RKO (cell line): Measurements from ENCODE around the gene RAET1G.
A peak's percentile ranks its signal among the peaks of the same experiment; 100 is the strongest.
"Not testable (repeated sequence)": the region's sequence is repeated elsewhere in the genome, so short reads cannot be mapped to it uniquely, and the experiment has no call there.

Source experiments
- DNase-seq: peaks from one replicate; pipeline ENCODE4 v3.0.0-alpha.2; 2016; ENCODE audit warnings: low spot score

The RAET1G gene

GRCh38 chr6:149922642-149923326 is at the start of gene RAET1G:
Gene RAET1G, minus strand, starts transcription at chr6:149923121. Its CDS starts 111 bp downstream, at chr6:149923010.
- DNase-seq = peak; percentile 95

- DNase-seq = no peak
Observed at GRCh38 chr6:149969635-149970034, 46.7 kb upstream of the RAET1G start.

GRCh38 chr6:149968909-149969308 is 46.0 kb upstream of the RAET1G start:
- DNase-seq = not testable (repeated sequence)

GRCh38 chr6:149967999-149968398 is 45.1 kb upstream of the RAET1G start:
- DNase-seq = not testable (repeated sequence)

GRCh38 chr6:149967591-149967990 is 44.7 kb upstream of the RAET1G start:
- DNase-seq = no peak

- not testable (repeated sequence) for DNase-seq
Observed at GRCh38 chr6:149966319-149966718, 43.4 kb upstream of the RAET1G start.

GRCh38 chr6:149965194-149966020 is 42.5 kb upstream of the RAET1G start:
- no peak for DNase-seq

GRCh38 chr6:149964308-149965193 is 41.6 kb upstream of the RAET1G start:
- no peak for DNase-seq

GRCh38 chr6:149963462-149964307 is 40.8 kb upstream of the RAET1G start, which contains the start of gene ULBP1:
Gene ULBP1, plus strand, starts transcription at chr6:149963943. Its CDS starts 107 bp downstream, at chr6:149964050.
- peak; percentile 91 for DNase-seq

GRCh38 chr6:149963212-149963461 is 40.2 kb upstream of the RAET1G start:
- peak; percentile 74 for DNase-seq

GRCh38 chr6:149962461-149963211 is 39.7 kb upstream of the RAET1G start:
- no peak for DNase-seq

- peak; percentile 69 for DNase-seq
Observed at GRCh38 chr6:149961728-149962425, 39.0 kb upstream of the RAET1G start.

- DNase-seq = no peak
Observed at GRCh38 chr6:149960488-149960887, 37.6 kb upstream of the RAET1G start.

- DNase-seq = not testable (repeated sequence)
Observed at GRCh38 chr6:149959806-149960205, 36.9 kb upstream of the RAET1G start.

- not testable (repeated sequence) for DNase-seq
Observed at GRCh38 chr6:149958124-149958523, 35.2 kb upstream of the RAET1G start.

- DNase-seq = not testable (repeated sequence)
Observed at GRCh38 chr6:149955654-149956317, 32.9 kb upstream of the RAET1G start.

- DNase-seq = not testable (repeated sequence)
Observed at GRCh38 chr6:149954984-149955653, 32.2 kb upstream of the RAET1G start.

- not testable (repeated sequence) for DNase-seq
Observed at GRCh38 chr6:149954328-149954983, 31.5 kb upstream of the RAET1G start.
